HG02981 (cell line): ENCODE data around the gene WIPF2.

Source experiments
- ATAC-seq: cut with Tn5 transposase; IDR thresholded peaks from one replicate; pipeline ENCODE4 v1.9.1; 2021; ENCODE audit warnings: mild to moderate bottlenecking, moderate library complexity; ENCODE audit not compliant: unreplicated experiment

The WIPF2 gene

GRCh38 chr17:40323391-40324381, 104.6 kb downstream of the WIPF2 start:
- ATAC-seq, result no peak

- ATAC-seq, result no peak
Observed at GRCh38 chr17:40325156-40326013, 106.3 kb downstream of the WIPF2 start.

DNA sequence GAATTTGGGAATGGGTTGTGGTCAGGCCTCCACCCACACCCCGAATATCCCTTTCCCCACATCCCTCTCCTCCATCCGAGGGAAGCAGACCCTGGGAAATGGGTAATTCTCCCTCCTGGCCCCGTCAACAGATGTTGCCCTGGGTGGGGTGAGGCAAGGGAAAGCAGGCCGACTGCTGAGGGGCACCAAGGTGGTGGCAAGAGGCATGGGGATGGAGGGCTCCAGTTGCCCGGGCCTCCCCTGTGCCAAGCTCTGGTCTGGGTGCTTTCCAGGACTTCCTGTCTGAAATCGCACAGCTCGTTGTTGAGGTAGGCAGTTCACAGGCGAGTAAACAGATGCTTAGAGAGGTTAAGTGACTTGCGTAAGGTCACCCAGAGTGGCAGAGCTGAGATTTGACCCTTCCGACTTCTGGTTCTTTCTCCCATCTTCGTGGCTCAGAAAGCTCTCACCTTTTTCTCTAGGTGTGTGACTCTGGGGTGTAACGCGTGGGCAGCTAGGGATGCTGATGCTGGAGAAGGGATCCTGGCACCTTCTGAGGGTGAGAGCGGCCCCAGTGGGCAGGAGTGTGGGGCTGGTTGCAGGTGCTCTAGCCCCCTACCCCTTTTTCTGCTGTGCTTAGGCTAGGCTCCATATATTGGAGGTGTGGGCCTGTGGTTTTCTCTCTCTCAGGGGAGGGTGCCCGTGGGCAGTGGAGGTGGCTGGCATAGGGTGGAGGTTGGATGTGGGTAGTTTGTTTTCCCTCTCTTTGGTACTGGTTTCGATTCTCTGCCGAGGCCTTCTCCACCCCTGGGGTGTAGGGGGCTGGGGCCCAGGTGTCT, 107.1 kb downstream of the WIPF2 start:
- ATAC-seq, result no peak

DNA sequence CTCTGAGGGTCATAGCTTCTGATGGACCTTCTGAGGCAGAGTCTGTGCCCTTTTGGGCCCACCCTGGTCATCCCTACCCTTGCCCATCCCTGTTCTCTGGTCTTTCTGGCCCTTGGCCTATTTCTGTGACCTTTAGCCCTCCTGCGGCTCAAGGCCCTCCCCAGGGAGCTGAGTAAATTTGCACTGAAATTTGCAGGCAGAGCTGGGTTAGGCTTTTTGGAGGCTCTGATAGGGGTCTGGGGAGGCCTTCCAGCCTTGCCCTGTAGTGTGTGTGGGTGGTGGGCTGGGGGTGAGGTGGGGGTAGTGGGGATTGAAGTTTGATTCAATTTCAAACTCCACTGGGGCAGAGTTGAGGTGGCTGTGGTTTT, 107.7 kb downstream of the WIPF2 start:
- ATAC-seq, result no peak

GRCh38 chr17:40327244-40327729, 108.2 kb downstream of the WIPF2 start:
- no peak for ATAC-seq

DNA sequence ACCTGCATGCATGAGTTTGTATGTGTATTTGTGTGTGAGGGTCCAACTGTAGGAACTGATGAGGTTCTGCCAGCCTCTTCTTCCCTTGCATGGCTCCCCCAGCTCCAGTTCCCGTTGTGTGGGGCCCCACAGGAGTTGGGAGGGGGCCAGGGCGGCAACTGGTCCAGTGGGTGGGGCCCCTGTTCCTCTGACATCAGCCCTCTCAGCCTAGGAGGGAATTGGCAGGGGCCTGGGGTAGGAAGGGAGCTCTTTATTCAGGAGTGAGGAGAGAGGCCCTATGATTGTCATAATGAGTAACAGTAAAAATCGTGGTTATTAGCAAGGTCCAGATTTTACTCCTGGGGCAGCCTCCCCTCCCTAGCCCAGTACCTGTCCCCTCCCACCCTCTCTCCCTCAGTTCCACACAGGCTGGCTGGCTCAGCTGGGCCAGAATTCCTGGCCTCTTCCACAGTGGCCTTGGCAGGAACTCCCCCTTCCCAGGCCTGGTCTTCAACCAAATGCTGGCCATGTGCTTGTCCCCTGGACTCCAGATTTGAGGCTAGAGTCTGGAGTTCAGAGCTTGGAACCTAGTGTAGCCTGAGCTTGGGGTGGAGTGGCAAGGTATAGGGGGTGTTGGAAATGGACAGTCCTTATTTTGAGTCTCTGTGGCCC, 108.8 kb downstream of the WIPF2 start:
- no peak for ATAC-seq

DNA sequence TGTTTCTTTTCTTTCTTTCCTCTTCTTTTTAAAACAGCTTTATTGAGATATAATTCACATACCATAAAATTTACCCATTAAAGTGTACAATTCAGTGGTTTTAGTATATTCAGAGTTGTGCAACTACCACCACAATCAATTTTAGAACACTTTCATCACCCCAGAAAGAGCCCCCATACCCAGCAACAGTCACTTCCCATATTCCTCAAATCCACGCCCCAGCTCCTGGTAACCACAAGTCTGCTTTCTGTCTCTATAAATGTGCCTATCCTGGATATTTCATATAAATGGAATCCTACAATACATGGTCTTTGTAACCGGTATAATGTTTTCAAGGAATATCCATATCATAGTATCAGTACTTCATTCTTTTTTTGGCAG, 109.3 kb downstream of the WIPF2 start:
- no peak for ATAC-seq

- ATAC-seq, result no peak
Observed at GRCh38 chr17:40329839-40330794, 111.0 kb downstream of the WIPF2 start.

DNA sequence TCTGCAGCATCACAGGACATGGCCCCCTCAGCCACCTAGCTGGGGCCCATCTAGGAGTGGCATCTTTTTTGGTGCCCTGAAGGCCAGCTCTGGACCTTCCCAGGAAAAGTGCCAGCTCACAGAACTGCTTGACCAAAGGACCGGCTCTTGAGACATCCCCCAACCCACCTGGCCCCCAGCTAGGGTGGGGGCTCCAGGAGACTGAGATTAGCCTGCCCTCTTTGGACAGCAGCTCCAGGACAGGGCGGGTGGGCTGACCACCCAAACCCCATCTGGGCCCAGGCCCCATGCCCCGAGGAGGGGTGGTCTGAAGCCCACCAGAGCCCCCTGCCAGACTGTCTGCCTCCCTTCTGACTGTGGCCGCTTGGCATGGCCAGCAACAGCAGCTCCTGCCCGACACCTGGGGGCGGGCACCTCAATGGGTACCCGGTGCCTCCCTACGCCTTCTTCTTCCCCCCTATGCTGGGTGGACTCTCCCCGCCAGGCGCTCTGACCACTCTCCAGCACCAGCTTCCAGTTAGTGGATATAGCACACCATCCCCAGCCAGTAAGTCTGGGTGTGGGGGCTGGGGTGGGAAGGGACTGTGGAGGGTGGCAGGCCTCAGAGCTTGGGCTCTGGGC, 111.9 kb downstream of the WIPF2 start:
- no peak for ATAC-seq

DNA sequence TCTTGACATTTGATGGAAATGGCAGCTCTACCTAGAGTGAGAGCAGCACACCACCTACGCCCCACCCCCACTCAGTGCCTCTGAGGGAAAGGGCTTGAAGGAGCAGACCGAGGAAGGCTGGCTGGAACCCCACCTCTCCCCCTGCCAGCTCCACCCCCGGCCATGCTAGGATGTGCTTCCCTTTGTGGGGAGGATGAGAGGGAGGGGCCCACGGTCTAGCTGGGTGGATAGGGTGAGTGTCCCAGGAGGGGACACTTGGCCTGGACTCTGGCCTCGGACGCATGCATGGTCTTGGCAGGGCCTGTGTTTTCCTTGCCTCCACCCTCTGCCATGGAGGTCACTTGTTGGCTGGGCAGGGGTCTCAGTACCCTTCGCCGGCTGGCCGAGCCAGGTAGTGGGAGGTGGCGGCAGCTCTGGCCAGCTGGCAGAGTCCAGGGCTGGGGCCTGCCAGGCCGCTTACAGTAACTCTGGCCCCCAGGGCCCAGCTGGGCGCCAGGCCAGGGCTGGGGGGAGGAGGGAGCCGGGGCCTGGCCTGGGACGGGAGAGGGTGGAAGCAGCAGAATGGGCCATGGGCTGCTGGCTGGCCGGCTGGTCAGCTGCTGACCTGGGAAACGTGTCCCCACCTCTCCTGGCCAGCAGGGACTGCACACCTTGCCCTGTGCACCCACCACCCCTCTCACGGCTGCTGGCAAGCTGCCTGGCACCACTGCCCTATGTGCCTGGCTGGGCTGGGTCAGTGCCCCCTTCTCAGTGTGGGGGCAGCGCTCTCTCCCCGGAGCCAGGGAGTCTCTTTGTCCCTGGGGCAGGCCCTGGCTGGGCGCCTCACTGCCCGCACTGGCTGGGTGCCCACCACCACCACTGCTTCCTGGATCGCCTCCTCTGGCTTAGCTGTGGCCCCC, 112.9 kb downstream of the WIPF2 start:
- ATAC-seq, result no peak
